ENCODE results near the gene SPANXN5.

GRCh38 chrX:52830551-52830950 lies 33.3 kb upstream of the SPANXN5 start:
- TF ChIP-seq CTCF (IDR thresholded peaks at IDR 0.05) (no peak), POLR2A (IDR thresholded peaks at IDR 0.05) (no peak)
